Neuronal stem cell (in vitro differentiated cells): ENCODE measurements around the gene MTHFSD.

ENCODE experiments used
- DNase-seq: peaks from one replicate; pipeline ENCODE4 v3.0.0-alpha.2; 2013; ENCODE audit warnings: low spot score
- H2AFZ ChIP-seq: one replicate; pipeline ENCODE4 v1.6.1; 2013; ENCODE audit warnings: mild to moderate bottlenecking, low read length, inconsistent platforms
- H2AK5ac ChIP-seq: 2 replicates; pipeline ENCODE4 v1.6.1; 2013; ENCODE audit warnings: low read depth, mild to moderate bottlenecking, inconsistent platforms, low read length, moderate library complexity, mixed read lengths
- H2BK120ac ChIP-seq: 2 replicates; pipeline ENCODE4 v1.6.1; 2013; ENCODE audit warnings: low read depth, mild to moderate bottlenecking, inconsistent platforms, low read length, moderate library complexity, mixed read lengths
- H2BK12ac ChIP-seq: one replicate; pipeline ENCODE4 v1.6.1; 2013; ENCODE audit warnings: low read length, inconsistent platforms
- H2BK15ac ChIP-seq: 2 replicates; pipeline ENCODE4 v1.6.1; 2013; ENCODE audit warnings: mild to moderate bottlenecking, low read length, inconsistent platforms, mixed read lengths
- H2BK5ac ChIP-seq: one replicate; pipeline ENCODE4 v1.6.1; 2013; ENCODE audit warnings: inconsistent platforms, mild to moderate bottlenecking, low read length, moderate library complexity
- H3K14ac ChIP-seq: one replicate; pipeline ENCODE4 v1.6.1; 2013; ENCODE audit warnings: low read length, inconsistent platforms
- H3K18ac ChIP-seq: 2 replicates; pipeline ENCODE4 v1.6.1; 2013; ENCODE audit warnings: low read length, inconsistent platforms
- H3K23ac ChIP-seq: 2 replicates; pipeline ENCODE4 v1.6.1; 2013; ENCODE audit warnings: low read depth, mild to moderate bottlenecking, mixed read lengths, low read length, inconsistent platforms; ENCODE audit not compliant: poor library complexity
- H3K27ac ChIP-seq: replicated peaks from 3 replicates; pipeline ENCODE4 v1.5.1; 2013; ENCODE audit warnings: low read length, inconsistent platforms
- H3K27me3 ChIP-seq, 3 experiments: 2 replicates each; pipeline ENCODE4 v1.6.1; 2013; ENCODE audit warnings: low read length in 3 of 3, mild to moderate bottlenecking in 2 of 3, inconsistent platforms in 1 of 3, low read depth in 1 of 3, mixed read lengths in 1 of 3, moderate library complexity in 1 of 3; ENCODE audit not compliant: control insufficient read depth in 3 of 3, insufficient read depth in 3 of 3
- H3K36me3 ChIP-seq, 2 donors: replicated peaks in 1 of 2; 2 replicates each; pipeline ENCODE4 v1.6.1; 2013; ENCODE audit warnings: low read length in 2 of 2; ENCODE audit not compliant: control insufficient read depth in 2 of 2, insufficient read depth in 2 of 2
- H3K4ac ChIP-seq: 2 replicates; pipeline ENCODE4 v1.6.1; 2013; ENCODE audit warnings: inconsistent platforms, mild to moderate bottlenecking, low read length, moderate library complexity
- H3K4me1 ChIP-seq, 2 donors: 1 replicate in 1 of 2; 2 replicates in 1 of 2; pipeline ENCODE4 v1.6.1; 2013; ENCODE audit warnings: low read length in 2 of 2, low read depth in 1 of 2; ENCODE audit not compliant: control insufficient read depth in 2 of 2, insufficient read depth in 1 of 2
- H3K4me2 ChIP-seq: one replicate; pipeline ENCODE4 v1.6.1; 2013; ENCODE audit warnings: mild to moderate bottlenecking, low read length, inconsistent platforms; ENCODE audit not compliant: insufficient read depth, poor library complexity, severe bottlenecking
- H3K4me3 ChIP-seq, 2 donors: 2 replicates each; pipeline ENCODE4 v1.5.1; 2013; ENCODE audit warnings: low read length in 2 of 2, mild to moderate bottlenecking in 2 of 2, inconsistent platforms in 1 of 2, moderate library complexity in 1 of 2
- H3K79me1 ChIP-seq: one replicate; pipeline ENCODE4 v1.6.1; 2013; ENCODE audit warnings: low read depth, mild to moderate bottlenecking, inconsistent platforms, low read length, moderate library complexity
- H3K9ac ChIP-seq: one replicate; pipeline ENCODE4 v1.6.1; 2013; ENCODE audit warnings: mild to moderate bottlenecking, low read depth, low read length, inconsistent platforms; ENCODE audit not compliant: poor library complexity
- H3K9me3 ChIP-seq, 2 donors: replicated peaks in 1 of 2; 2 replicates each; pipeline versions ENCODE3 to v1.6.1; 2013; ENCODE audit warnings: low read length in 2 of 2, mild to moderate bottlenecking in 2 of 2, inconsistent platforms in 1 of 2, low read depth in 1 of 2, mixed read lengths in 1 of 2, moderate library complexity in 1 of 2; ENCODE audit not compliant: control insufficient read depth in 2 of 2, insufficient read depth in 1 of 2
- H4K8ac ChIP-seq: one replicate; pipeline ENCODE4 v1.6.1; 2013; ENCODE audit warnings: low read depth, mild to moderate bottlenecking, inconsistent platforms, low read length, moderate library complexity
- H4K91ac ChIP-seq: one replicate; pipeline ENCODE4 v1.6.1; 2013; ENCODE audit warnings: low read length, low read depth, mild to moderate bottlenecking, inconsistent platforms; ENCODE audit not compliant: poor library complexity
- WGBS, 2 donors: extraction: QIAGEN DNeasy Blood & Tissue Kit; methylation state at CpG; one replicate each; pipeline ENCODE4 v1.1.7; 2013; ENCODE audit warnings: missing lambda C conversion rate in 2 of 2, mixed read lengths in 1 of 2; ENCODE audit not compliant: insufficient read length in 2 of 2, insufficient replicate concordance in 1 of 2; ENCODE audit errors: extremely low coverage in 2 of 2; 5-methylcytosine and 5-hydroxymethylcytosine counted together

Gene MTHFSD

GRCh38 chr16:86533767-86534351, 21.2 kb downstream of the MTHFSD start:
- no peak overlapping the region for H4K8ac ChIP-seq
- H3K9me3 ChIP-seq, result peaks cover 0 to 4% of the 10 kb centered on the region in 2 donors
- no peak overlapping the region for H3K27ac ChIP-seq
- H2BK120ac ChIP-seq, result no peak overlapping the region
- no peak for DNase-seq
- H3K27me3 ChIP-seq, result no peaks in the 10 kb centered on the region
- H3K23ac ChIP-seq, result no peak overlapping the region
- WGBS, 2 donors, result no CpG with 5 or more reads among the region's 8 CpGs
- H2BK15ac ChIP-seq, result no peak overlapping the region
- H3K14ac ChIP-seq, result no peak overlapping the region
- no peak overlapping the region for H2AK5ac ChIP-seq
- H3K4me2 ChIP-seq, result no peak overlapping the region
- H3K4me3 ChIP-seq, result no peak overlapping the region
- no peak overlapping the region for H2AFZ ChIP-seq
- H2BK5ac ChIP-seq, result no peak overlapping the region
- no peaks in the 10 kb centered on the region for H3K79me1 ChIP-seq
- H2BK12ac ChIP-seq, result no peak overlapping the region
- no peak overlapping the region for H3K9ac ChIP-seq
- no peak overlapping the region for H3K4ac ChIP-seq
- H3K18ac ChIP-seq, result no peak overlapping the region
- H3K4me1 ChIP-seq, result no peaks in the 10 kb centered on the region
- H3K36me3 ChIP-seq, result peaks cover 15 to 40% of the 10 kb centered on the region in 2 donors
- H4K91ac ChIP-seq, result no peak overlapping the region

DNA sequence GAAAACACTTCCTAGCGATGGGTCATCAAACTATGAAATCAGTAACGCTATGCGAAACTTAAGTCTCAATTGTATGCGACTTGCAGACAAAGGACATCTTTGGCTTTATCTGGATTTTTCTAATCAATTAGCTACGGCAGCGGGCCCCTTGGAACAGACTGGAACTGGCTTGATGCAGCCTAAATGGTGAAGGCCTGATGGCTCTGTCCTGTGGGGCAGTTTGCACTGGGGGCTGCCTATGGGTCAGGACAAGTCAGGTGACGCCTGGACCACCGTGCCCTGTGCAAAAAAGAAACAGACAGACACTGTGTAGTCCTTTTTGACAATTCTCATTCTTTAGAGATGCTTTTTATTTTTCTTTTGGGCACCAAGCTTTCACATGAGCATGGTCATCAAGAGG, 22.0 kb downstream of the MTHFSD start:
- no peak overlapping the region for H3K4me3 ChIP-seq
- H3K4me2 ChIP-seq, result no peak overlapping the region
- H3K36me3 ChIP-seq, result peaks cover 10 to 32% of the 10 kb centered on the region in 2 donors
- H2AFZ ChIP-seq, result no peak overlapping the region
- H2AK5ac ChIP-seq, result no peak overlapping the region
- no peak overlapping the region for H2BK15ac ChIP-seq
- no peaks in the 10 kb centered on the region for H3K27me3 ChIP-seq
- H4K8ac ChIP-seq, result no peak overlapping the region
- no peak overlapping the region for H3K27ac ChIP-seq
- H3K9me3 ChIP-seq, result peaks cover 0 to 4% of the 10 kb centered on the region in 2 donors
- H2BK5ac ChIP-seq, result no peak overlapping the region
- H2BK12ac ChIP-seq, result no peak overlapping the region
- H4K91ac ChIP-seq, result no peak overlapping the region
- H3K14ac ChIP-seq, result no peak overlapping the region
- no peak overlapping the region for H3K18ac ChIP-seq
- H3K9ac ChIP-seq, result no peak overlapping the region
- H3K4ac ChIP-seq, result no peak overlapping the region
- no peak overlapping the region for H2BK120ac ChIP-seq
- no peak overlapping the region for H3K23ac ChIP-seq
- no peaks in the 10 kb centered on the region for H3K79me1 ChIP-seq
- no peaks in the 10 kb centered on the region for H3K4me1 ChIP-seq
- WGBS, 2 donors, result no CpG with 5 or more reads among the region's 8 CpGs
- DNase-seq, result no peak

- no peaks in the 10 kb centered on the region for H3K79me1 ChIP-seq
- peak overlapping the region; percentile 21 for H3K9ac ChIP-seq
- H4K91ac ChIP-seq, result no peak overlapping the region
- H3K18ac ChIP-seq, result no peak overlapping the region
- no peak overlapping the region for H3K4me2 ChIP-seq
- H3K36me3 ChIP-seq, result peaks cover 6 to 26% of the 10 kb centered on the region in 2 donors
- H4K8ac ChIP-seq, result no peak overlapping the region
- no peak overlapping the region for H2BK12ac ChIP-seq
- H2BK15ac ChIP-seq, result no peak overlapping the region
- H2AFZ ChIP-seq, result no peak overlapping the region
- no peak overlapping the region for H3K27ac ChIP-seq
- H3K4ac ChIP-seq, result no peak overlapping the region
- peaks cover 0 to 1% of the 10 kb centered on the region in 2 donors for H3K9me3 ChIP-seq
- peak overlapping the region; percentile 82 for H3K14ac ChIP-seq
- WGBS, 2 donors, result no CpG with 5 or more reads among the region's 7 CpGs
- no peak overlapping the region for H3K4me3 ChIP-seq
- H3K27me3 ChIP-seq, result no peaks in the 10 kb centered on the region
- H2BK5ac ChIP-seq, result no peak overlapping the region
- H3K23ac ChIP-seq, result no peak overlapping the region
- no peaks in the 10 kb centered on the region for H3K4me1 ChIP-seq
- no peak for DNase-seq
- no peak overlapping the region for H2AK5ac ChIP-seq
- H2BK120ac ChIP-seq, result no peak overlapping the region
These were observed 22.6 kb downstream of the MTHFSD start for GRCh38 chr16:86532526-86532815.

DNA sequence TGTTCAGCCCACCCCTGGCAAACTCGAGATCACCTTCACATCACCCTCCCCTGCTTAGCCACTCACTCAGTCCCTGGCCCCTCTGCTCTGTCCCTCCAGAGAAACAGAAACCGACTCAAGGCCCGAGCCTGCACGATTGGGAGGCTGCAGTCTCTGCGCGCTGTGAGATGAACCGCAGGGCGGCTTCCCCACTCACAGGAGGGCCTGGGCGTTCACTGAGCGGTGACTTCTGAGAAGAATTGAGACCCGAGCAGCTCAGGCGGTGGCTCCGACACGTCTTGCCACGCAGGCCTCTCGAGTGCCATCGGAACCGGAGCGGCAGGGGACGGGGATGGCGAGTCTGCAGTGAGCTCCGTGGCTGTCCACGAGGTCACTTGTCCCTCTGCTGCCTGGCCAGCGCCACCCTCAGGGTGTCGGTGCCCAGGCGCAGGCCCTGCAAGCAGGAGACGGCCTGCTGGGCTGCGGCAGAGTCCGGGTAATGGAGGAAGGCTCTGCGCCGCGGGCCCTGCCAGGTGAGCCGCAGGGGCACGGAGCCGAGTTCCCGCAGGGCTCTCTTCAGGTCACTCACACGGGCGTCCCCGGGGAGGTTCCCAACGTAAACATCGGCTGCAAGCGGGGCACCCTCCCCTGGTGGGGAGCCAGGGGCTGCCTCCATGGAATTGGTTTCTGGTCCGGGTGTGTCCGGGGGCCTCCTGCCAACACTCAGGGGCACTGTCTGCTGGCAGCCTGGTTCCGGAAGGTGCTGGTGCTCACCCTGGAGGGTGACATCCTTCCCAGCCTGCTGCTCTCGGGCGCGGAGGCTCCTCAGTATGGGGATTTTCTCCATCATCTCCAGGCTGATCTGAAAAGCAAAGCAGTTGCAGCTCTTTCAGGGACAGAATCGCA, 23.2 kb downstream of the MTHFSD start:
- no CpG with 5 or more reads among the region's 49 CpGs for WGBS, 2 donors
- Histone ChIP-seq H2AFZ (no peak overlapping the region), H2BK5ac (no peak overlapping the region), H3K27me3 (no peaks in the 10 kb centered on the region), H4K8ac (no peak overlapping the region), H3K27ac (no peak overlapping the region), H2AK5ac (no peak overlapping the region), H3K36me3 (peaks cover 5 to 20% of the 10 kb centered on the region in 2 donors), H3K4me3 (no peak overlapping the region), H3K79me1 (no peaks in the 10 kb centered on the region), H3K9me3 (peaks cover 0 to 4% of the 10 kb centered on the region in 2 donors), H3K23ac (no peak overlapping the region), H3K4me2 (no peak overlapping the region), H3K9ac (peak overlapping the region; percentile 38), H3K18ac (no peak overlapping the region), H3K4me1 (no peaks in the 10 kb centered on the region), H3K4ac (no peak overlapping the region), H2BK120ac (no peak overlapping the region), H3K14ac (peak overlapping the region; percentile 82), H2BK12ac (no peak overlapping the region), H4K91ac (no peak overlapping the region), H2BK15ac (no peak overlapping the region)
- DNase-seq, result no peak
